Fibroblast of skin of right quadriceps (primary cell): ENCODE measurements around the gene CYBC1.

ENCODE experiments used
- DNase-seq: peaks from one replicate; pipeline ENCODE4 v3.0.0-alpha.2; 2013

The CYBC1 gene

GRCh38 chr17:82446649-82447048 is 3.9 kb downstream of the CYBC1 start:
- DNase-seq: no peak

GRCh38 chr17:82446124-82446523 is 4.4 kb downstream of the CYBC1 start:
- no peak for DNase-seq

DNA sequence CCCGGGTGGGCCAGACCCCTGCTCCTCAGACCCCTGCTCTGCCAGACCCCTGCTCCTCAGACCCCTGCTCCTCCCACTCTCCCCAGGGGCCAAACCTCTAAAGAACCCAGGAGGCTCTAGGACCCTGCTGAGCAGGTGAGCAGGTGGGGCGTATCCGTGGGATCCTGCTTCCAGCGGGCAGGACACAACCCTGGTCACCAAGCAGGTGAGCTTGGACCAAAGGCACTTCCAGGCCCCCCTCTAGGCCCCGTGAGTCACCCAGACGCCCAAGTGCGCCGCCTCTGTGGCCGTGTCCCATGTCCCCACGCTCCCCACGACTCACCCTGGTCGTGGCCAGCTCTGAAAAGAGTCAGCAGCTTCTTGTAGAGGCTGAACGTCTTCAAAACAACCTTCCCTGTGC is 5.0 kb downstream of the CYBC1 start:
- no peak for DNase-seq

DNA sequence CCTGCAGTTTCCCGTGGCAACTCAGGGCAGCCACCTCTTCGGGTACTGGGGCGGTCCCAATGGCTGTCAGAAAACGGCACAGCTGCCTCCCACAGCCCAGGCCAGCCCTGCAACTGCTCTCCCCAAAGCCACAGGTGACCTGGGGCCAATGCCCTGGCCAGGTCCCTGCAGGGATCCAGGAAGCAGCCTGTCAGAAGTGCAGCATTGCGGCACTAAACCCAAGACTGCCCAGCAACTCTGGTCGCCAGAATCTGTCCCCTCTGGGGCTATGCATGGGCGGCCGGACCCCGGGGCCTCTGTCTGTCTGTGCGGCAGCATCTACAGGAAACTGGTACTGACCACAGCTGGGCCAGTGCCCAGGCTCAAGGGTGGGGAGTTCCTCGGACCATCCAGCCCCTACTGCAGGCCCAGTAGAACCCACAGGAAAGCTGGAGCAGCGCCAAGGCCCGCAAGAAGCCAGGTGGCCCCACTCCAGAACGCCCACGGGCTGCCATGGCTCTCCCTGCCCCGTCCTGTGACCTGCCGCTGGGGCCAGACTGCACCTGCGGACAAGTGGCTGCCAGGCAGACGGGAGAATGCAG is 5.5 kb downstream of the CYBC1 start:
- no peak for DNase-seq

GRCh38 chr17:82444284-82444893 is 6.2 kb downstream of the CYBC1 start:
- no peak for DNase-seq

- DNase-seq: no peak
Observed at GRCh38 chr17:82443465-82444283, 6.9 kb downstream of the CYBC1 start.

DNA sequence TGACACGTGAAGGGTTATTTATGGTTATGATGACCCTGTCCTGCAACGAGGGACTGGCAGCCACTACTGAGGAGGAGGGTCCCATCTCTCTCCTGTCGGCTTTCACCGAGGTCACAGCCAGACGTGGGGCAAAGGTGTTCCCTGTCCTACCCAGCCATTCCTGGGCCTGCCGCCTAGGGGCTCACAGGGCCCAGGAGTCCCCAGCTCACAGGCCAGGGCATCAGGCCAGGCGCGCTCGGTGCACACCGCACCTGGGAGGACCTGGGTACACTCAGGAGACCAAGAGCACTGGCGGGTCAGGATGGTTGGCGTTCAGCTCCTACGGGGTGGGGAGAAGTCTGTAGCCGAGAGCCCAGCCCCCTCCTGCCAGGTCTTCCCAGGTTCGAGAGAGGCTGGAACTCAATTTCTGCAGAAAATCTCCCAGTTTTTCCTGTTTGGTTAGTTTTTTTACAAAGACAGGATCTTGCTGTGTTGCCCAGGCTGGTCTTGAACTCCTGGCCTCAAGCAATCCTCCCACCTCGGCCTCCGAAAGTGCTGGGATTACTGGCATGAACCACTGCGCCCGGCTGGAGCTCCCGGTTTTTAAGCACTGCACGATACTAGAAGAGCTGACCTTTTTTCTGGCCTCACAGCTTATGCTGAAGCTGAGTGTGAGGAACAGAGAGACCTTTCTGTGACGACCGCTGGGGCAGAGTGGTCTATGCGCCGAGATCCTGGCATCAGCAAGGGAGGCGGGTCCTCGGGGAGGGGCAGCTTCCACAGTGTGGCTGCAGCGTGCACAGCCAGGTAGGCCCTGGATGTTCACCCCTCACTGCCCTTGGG is 7.7 kb downstream of the CYBC1 start:
- DNase-seq: no peak

GRCh38 chr17:82441691-82442487 is 8.7 kb downstream of the CYBC1 start:
- no peak for DNase-seq

DNA sequence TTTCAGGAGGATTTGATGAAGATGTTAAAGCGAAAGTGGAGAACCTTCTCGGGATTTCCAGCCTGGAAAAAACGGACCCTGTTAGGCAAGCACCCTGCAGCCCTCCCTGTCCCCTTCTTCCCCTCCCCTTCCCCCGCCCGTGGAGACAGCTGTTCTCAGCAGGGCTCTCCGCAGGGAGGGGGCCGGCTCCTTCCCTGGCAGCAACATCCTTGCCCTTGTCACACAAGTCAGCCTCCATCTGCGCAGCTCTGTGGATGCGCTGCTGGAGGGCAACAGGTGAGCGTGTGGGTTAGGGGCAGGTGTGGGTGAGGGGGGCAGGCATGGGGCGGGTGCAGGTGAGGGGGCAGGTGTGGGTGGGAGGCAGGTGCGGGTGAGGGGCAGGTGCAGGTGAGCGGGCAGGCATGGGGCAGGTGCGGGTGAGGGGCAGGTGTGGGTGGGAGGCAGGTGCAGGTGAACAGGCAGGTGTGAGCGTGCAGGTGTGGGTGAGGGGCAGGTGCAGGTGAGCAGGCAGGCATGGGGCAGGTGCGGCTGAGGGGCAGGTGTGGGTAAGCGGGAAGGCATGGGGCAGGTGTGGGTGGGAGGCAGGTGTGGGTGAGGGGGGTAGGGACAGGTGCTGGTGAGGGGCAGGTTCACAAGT is 9.4 kb downstream of the CYBC1 start:
- no peak for DNase-seq

- DNase-seq: no peak
Observed at GRCh38 chr17:82440469-82440981, 10.0 kb downstream of the CYBC1 start.

DNA sequence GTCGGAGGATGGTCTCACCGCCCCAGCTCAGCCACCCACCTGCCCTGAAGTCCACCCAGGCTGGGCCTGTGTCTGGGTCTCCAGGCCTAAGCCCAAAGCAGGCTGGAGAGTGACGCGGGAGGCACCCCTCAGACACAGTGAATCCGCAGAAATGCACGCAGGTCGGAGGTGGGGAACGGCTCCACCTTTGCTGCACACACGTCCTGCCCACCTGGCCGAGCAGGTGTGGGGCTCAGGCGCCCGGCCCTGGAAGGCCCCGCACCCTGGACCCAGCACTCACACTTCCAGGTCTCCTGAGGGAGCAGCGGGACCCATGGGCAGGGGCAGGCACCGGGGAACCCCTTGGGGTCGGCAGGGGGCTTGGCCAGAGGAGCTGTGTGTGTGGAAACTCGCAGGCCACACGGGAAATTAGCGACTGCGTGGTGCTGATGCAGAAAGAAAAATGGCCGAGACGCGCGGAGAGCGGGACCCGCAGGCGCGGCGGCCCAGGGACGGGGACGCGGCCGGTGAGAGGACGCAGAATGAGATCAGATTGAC is 10.7 kb downstream of the CYBC1 start:
- DNase-seq: no peak

- DNase-seq: no peak
Observed at GRCh38 chr17:82439194-82439828, 11.2 kb downstream of the CYBC1 start.

DNA sequence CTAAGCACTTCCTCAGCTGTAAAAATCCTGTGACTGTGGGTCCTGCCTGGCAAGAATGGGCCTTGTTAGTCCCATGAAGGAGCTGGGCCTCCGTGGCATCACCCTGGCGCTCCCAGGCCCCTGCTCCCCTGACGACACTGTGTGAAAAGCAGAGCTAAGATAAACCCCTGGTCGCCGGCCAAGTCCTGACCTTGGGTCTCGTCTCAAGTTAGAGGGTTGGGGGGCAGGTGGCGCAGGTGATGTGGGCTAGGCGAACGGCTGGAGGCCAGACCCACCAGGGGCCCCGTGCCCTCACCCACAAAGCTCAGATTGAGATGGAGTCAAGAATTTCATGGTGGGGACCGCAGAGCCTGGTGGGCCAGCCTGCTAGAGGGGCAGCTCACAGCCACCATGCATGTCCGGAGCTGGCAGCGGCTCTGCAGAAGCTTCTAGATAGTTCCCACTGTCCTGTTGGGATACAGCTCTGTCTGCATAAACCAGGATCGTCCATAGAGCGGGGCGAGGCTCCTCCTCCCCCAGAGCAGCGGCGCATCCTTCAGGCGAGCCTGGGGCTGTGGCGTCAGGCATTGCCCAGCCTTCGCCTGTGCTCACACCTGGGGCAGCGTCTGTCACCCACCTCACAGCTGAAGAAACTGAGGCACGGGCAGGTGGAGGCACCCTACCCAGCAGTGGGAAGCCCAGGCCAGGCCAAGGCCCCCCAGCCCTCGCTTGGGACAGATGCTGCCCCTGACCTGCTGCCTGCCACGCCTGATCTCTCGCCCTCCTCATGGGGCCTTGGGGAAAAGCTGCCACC is 12.0 kb downstream of the CYBC1 start:
- no peak for DNase-seq

- no peak for DNase-seq
Observed at GRCh38 chr17:82437325-82437668, 13.3 kb downstream of the CYBC1 start.

DNA sequence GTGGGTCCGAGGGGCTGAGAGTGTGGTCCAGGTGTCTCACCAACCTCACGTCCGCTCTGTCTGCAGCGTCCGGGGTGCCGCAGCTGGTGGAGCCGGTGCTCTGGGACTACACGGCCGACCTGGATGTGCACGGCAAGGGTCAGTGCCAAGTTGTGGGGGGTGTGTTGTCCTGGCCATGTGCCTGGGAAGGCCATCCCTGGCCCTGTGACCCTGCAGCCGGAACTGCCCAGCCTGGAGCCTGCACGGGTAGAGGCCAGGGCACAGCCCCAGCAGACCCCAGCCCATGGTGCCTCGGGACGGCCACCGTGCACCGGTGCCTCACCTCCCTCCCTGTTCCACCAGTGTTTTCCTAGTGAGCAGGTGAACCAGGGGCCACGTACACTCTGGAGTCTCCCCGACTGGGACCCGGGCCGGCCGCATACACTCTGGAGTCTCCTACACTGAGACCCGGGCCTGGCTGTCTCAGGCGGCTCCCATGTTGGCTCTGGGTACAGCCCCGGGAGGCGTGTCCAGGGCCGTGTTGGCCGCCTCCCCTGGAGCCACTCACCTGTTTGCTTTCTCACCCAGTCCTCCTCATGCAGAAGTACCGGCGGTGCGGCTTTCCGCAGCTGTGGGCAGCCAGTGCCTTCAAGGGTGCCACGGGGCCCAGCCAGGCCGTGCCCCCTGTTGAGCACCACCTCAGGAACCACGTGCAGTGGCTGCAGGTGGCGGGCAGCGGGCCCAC is 13.8 kb downstream of the CYBC1 start:
- no peak for DNase-seq

DNA sequence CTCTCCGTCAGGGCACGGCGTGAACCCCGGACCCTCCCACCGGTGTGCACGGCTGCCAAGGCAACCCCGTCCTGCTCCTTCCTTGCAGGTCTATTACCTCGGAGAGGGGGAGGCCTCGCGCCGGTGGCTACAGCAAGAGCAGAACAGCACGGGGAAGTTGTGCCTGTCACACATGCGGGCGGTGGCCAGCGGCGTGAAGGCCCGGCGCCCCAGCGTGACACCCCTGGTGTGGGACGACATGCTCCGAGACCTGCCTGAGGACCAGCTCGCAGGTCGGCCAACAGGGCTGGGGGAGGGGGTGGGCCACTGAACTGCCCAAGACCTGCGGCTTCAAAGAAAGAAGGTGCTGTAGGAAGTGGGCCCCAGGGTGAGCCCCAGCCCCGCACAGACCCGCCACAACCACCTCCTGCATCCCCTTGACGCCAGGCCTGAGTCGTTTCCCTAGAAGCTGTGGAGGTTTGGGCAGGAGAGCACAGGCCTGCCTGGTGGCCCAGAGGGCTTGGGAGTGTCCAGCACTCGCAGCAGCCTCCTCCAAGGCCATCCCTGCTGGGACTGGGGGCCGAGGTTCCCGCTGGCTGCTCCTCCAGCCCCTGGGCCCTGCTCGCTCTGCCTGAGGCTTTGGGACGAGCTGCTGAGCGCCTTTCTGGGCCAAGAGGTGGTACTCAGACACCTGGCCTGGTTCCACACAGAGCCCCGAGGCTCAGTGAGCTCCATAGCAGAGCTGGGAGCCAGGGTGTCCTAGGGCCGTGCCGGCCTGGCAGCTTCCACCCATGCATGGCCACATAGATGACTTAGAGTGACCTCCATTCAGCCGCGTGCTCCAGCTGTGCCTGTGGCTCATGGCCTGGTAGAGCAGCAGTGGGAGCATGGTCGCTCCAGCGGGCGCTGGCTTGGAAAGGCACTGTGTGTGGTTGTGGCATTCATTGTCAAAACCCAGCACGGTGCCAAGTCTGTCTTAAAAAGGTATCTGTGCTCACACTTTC is 14.7 kb downstream of the CYBC1 start:
- no peak for DNase-seq

GRCh38 chr17:82435103-82435502 is 15.4 kb downstream of the CYBC1 start:
- DNase-seq: no peak

- no peak for DNase-seq
Observed at GRCh38 chr17:82434216-82434565, 16.4 kb downstream of the CYBC1 start.
